KMS-11 (cell line): ENCODE data around the gene KRT9.
"Not testable (repeated sequence)": the region's sequence is repeated elsewhere in the genome, so short reads cannot be mapped to it uniquely, and the experiment has no call there.

ENCODE experiments used
- H2AFZ ChIP-seq: fragments of 200-600 bp; sonication (generic); 2 replicates; pipeline ENCODE4 v1.6.1; 2016; ENCODE audit warnings: antibody characterized with exemption, mixed run types, low read depth
- H3K27ac ChIP-seq: fragments of 200-600 bp; sonication (generic); 2 replicates; pipeline ENCODE4 v1.6.1; 2016; ENCODE audit warnings: mild to moderate bottlenecking, mixed run types
- H3K27me3 ChIP-seq: fragments of 200-600 bp; sonication (generic); 2 replicates; pipeline ENCODE4 v1.6.1; 2017; ENCODE audit warnings: mild to moderate bottlenecking, low read depth, mixed run types, moderate library complexity; ENCODE audit not compliant: insufficient read depth
- H3K36me3 ChIP-seq: fragments of 200-600 bp; sonication (generic); 2 replicates; pipeline ENCODE4 v1.6.1; 2017; ENCODE audit warnings: mild to moderate bottlenecking, mixed run types; ENCODE audit not compliant: insufficient read depth
- H3K4me1 ChIP-seq: fragments of 200-600 bp; sonication (generic); 2 replicates; pipeline ENCODE4 v1.6.1; 2016; ENCODE audit warnings: mild to moderate bottlenecking, low read depth, mixed run types; ENCODE audit not compliant: poor library complexity, severe bottlenecking
- H3K4me2 ChIP-seq: fragments of 200-600 bp; sonication (generic); 2 replicates; pipeline ENCODE4 v1.7.0; 2016; ENCODE audit warnings: mild to moderate bottlenecking, mixed run types
- H3K4me3 ChIP-seq: fragments of 200-600 bp; sonication (generic); IDR thresholded peaks from 2 replicates; pipeline ENCODE4 v1.6.1; 2017; ENCODE audit warnings: low read depth, low read length, mixed read lengths; ENCODE audit not compliant: insufficient read depth
- H3K79me2 ChIP-seq: fragments of 200-600 bp; sonication (generic); 2 replicates; pipeline ENCODE4 v1.6.1; 2016; ENCODE audit warnings: low read depth, mixed run types; ENCODE audit not compliant: insufficient read depth
- H3K9ac ChIP-seq: fragments of 200-600 bp; sonication (generic); 2 replicates; pipeline ENCODE4 v1.6.1; 2016; ENCODE audit warnings: mild to moderate bottlenecking, mixed run types
- H4K20me1 ChIP-seq: fragments of 200-600 bp; sonication (generic); 2 replicates; pipeline ENCODE4 v1.6.1; 2016; ENCODE audit warnings: mild to moderate bottlenecking, mixed run types; ENCODE audit not compliant: insufficient read depth
- CTCF ChIP-seq: fragments of 200-600 bp; sonication (generic); conservative IDR thresholded peaks from 2 replicates; pipeline ENCODE4 v1.6.1; 2017; ENCODE audit warnings: low read depth, mild to moderate bottlenecking, antibody characterized with exemption, low read length, moderate library complexity, mixed read lengths

The KRT9 gene

GRCh38 chr17:41578971-41579370 is 7.1 kb upstream of the KRT9 start:
- Histone ChIP-seq H3K27ac (no peak overlapping the region), H3K27me3 (peaks cover 20% of the 10 kb centered on the region), H3K79me2 (no peaks in the 10 kb centered on the region), H3K36me3 (no peaks in the 10 kb centered on the region), H3K9ac (no peak overlapping the region), H3K4me1 (peaks cover 6% of the 10 kb centered on the region), H4K20me1 (no peaks in the 10 kb centered on the region), H3K4me3 (no peak overlapping the region), H2AFZ (peak overlapping the region; percentile 80; the same call in 1 of the 2 replicates), H3K4me2 (peak overlapping the region; percentile 72)
- TF ChIP-seq CTCF, result no peak

DNA sequence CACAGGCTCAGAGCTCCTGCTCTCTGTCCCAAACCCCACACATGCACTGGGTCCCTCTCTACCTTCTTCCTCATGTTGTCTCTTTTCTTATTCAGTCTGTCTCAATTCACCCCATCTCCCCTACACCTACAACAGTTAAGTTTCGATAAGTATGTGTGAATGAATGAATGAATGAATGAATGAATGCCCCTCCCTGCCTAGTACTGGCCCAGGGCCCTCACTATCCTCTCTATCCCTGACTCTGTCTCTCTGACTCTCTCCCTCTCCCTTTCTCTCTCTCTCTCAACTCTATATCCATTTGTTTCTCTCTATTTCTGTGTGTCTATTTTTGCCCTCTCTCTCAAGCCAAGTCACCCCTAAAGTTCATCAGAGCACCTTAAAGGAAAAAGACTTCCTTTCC is 6.7 kb upstream of the KRT9 start:
- H3K4me2 ChIP-seq, result no peak overlapping the region
- no peak for TF ChIP-seq CTCF
- H2AFZ ChIP-seq, result no peak overlapping the region

DNA sequence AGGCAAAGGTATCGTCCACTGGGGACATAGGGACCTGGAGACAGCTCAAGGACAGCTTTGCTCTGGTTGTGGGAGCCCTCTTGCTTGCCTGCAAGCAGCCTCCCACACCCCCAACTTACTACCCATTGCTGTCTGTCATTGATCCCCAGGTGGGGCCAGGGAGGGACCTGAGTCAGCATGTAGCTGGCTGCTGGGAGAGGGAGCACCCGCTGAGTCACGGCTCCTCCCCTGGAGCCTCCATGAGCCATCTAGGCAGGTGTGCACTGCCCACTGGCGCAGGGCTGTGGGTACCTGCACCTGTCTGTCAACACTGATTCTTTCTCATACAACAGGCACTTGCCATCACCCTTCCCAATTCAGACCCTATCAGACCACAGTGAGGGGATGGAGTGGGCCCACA is 4.9 kb upstream of the KRT9 start:
- H3K9ac ChIP-seq, H3K27ac ChIP-seq, H3K4me2 ChIP-seq, H2AFZ ChIP-seq, H3K79me2 ChIP-seq, H4K20me1 ChIP-seq, H3K4me3 ChIP-seq, H3K36me3 ChIP-seq, H3K4me1 ChIP-seq: not testable (repeated sequence)
- peaks cover 42% of the 10 kb centered on the region for H3K27me3 ChIP-seq

More for the DNA sequence above, 6.7 kb upstream of the KRT9 start:
- no peak overlapping the region for H3K9ac ChIP-seq
- H3K4me3 ChIP-seq, result no peak overlapping the region
- H3K4me1 ChIP-seq, result peaks cover 6% of the 10 kb centered on the region
- no peaks in the 10 kb centered on the region for H4K20me1 ChIP-seq
- no peak overlapping the region for H3K27ac ChIP-seq
- no peaks in the 10 kb centered on the region for H3K36me3 ChIP-seq
- no peaks in the 10 kb centered on the region for H3K79me2 ChIP-seq
- peaks cover 24% of the 10 kb centered on the region for H3K27me3 ChIP-seq

DNA sequence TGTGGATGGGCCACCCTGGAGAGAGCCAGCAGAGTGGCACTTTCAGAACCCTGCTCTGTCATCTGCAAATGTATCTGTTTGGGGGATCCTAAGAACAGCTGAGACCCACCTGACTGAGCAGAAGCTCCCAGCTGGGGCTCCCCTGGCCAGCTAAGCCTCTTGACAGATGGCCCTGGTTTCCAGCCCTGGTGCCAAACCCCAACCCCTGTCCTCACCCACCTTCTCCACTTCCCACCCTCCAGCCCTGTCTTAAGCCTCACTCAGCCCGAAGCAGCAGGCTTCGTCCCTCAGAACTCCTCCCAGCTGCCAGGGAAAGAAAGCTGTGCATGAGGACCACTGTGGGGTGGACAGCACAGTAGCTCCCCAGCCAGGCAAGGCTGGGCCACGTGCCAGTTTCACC is 3.5 kb upstream of the KRT9 start:
- H3K4me1 ChIP-seq, result peaks cover 6% of the 10 kb centered on the region
- H3K4me3 ChIP-seq, result no peak overlapping the region
- no peaks in the 10 kb centered on the region for H3K79me2 ChIP-seq
- peaks cover 54% of the 10 kb centered on the region for H3K27me3 ChIP-seq
- no peak overlapping the region for H3K9ac ChIP-seq
- H3K36me3 ChIP-seq, result no peaks in the 10 kb centered on the region
- H2AFZ ChIP-seq, result no peak overlapping the region
- H3K27ac ChIP-seq, result no peak overlapping the region
- H3K4me2 ChIP-seq, result no peak overlapping the region
- no peaks in the 10 kb centered on the region for H4K20me1 ChIP-seq
- no peak for TF ChIP-seq CTCF

GRCh38 chr17:41567317-41567716 is 4.5 kb downstream of the KRT9 start:
- Histone ChIP-seq H3K4me3 (no peak overlapping the region), H3K4me2 (no peak overlapping the region), H3K79me2 (no peaks in the 10 kb centered on the region), H3K4me1 (no peaks in the 10 kb centered on the region), H3K27ac (no peak overlapping the region), H3K9ac (no peak overlapping the region), H3K27me3 (peaks cover 28% of the 10 kb centered on the region; the same call in 1 of the 2 replicates), H2AFZ (no peak overlapping the region), H4K20me1 (no peaks in the 10 kb centered on the region), H3K36me3 (no peaks in the 10 kb centered on the region)
- no peak for TF ChIP-seq CTCF
